ENCODE results near the gene TMEM132A.
"Not testable (repeated sequence)": the region's sequence is repeated elsewhere in the genome, so short reads cannot be mapped to it uniquely, and the experiment has no call there.

TMEM132A gene

DNA sequence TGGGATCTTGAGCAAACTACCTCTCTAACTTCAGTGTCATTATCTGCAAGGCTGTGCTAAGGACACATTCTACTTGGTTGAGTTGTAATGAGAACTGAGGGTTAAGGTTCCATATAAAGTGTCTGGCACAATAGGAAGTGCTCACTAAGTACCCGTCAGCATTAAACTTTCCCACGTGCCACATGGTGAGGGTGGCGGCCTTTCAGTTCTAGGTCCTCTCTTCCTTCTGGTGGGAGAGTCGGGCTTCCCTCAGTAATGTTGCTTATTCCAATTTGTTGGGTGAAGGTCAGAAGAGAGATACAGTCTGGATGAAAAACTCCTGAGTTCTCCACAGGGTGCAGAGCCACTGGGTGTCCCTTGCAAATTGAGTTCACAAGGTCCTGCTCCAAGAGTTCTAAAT, 42.6 kb downstream of the TMEM132A start:
- no peak for DNase-seq

DNA sequence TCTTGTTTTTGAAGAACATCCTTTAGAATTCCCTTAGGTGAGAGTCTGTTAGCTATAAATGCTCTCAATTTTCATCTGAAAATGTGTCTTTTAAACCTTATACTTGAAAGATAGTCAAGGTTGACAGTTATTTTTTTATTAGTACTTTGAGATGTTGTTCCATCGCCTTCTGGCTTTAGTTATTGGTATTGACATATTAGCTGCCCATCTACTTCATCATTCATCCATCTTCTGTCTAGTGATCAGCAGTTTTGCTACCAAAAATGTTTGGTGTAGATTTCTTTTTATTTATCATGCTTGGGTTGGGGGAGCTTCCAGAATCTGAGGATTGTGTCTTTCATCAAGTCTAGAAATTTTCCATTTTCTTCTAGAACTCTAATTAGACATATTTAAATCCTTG, 44.0 kb downstream of the TMEM132A start:
- no peak for DNase-seq

DNA sequence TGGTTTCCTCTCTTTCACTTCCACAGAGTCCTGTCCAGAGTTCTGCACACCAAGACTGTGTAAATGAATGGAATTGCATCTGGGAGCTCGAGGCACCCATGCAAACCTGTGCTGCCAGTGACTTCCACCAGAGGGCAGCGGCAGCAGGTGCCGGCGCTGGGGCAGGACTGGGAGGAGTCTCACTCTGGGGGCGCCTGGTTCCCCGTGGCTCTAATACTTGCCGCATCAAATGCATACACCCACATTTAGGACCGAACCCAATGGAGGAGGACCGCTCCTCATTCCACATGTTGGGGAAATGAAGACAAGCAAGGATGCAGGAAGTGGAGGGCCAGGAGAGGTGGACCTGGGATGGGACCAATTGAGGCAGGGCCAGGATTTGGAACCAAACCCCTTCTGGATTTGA, 46.1 kb downstream of the TMEM132A start:
- peak; percentile 61 for DNase-seq

DNA sequence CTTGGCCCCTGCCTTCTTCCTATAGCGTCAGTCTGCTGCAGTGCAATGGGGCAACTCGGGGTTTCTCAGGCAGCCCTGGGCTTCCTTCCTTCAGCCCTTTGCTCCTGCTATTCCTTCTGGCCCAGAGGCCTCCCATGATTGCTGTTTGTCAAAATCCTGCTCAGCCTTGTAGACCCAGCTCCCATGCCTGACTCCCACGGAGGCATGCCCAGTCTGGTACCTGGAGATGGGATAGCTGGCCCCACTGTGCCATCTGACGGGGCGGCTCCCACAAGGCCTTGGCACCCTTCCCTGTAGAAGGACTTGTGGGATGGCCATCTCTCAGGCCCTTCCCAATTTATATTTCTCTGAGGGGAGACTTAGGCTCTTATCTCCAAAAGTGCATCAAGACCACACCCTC, 46.6 kb downstream of the TMEM132A start:
- DNase-seq, result no peak

DNA sequence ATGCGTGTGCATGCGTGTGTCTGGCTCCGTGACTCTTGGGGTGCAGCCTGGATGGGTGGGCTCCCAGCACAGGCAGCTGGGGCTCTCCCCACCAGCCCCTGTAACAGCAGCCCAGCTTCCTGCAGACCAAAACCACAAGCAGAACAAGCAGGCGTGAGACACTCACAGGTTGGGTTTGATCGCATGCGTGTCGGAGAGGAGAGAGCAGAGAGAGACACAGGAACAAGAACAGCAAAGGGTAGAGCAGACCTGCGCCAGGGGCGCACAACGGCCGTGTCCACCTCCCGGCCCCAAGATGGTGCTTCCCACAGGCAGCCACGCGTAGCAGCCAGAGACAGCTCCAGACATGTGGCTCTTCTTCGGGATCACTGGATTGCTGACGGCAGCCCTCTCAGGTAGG, 47.3 kb downstream of the TMEM132A start, which contains the start of gene CD6:
Gene CD6 (plus strand): TSS at position 161 of the 400 bp plus-strand sequence. CDS start 186 bp downstream, at position 347.
- no peak for DNase-seq

DNA sequence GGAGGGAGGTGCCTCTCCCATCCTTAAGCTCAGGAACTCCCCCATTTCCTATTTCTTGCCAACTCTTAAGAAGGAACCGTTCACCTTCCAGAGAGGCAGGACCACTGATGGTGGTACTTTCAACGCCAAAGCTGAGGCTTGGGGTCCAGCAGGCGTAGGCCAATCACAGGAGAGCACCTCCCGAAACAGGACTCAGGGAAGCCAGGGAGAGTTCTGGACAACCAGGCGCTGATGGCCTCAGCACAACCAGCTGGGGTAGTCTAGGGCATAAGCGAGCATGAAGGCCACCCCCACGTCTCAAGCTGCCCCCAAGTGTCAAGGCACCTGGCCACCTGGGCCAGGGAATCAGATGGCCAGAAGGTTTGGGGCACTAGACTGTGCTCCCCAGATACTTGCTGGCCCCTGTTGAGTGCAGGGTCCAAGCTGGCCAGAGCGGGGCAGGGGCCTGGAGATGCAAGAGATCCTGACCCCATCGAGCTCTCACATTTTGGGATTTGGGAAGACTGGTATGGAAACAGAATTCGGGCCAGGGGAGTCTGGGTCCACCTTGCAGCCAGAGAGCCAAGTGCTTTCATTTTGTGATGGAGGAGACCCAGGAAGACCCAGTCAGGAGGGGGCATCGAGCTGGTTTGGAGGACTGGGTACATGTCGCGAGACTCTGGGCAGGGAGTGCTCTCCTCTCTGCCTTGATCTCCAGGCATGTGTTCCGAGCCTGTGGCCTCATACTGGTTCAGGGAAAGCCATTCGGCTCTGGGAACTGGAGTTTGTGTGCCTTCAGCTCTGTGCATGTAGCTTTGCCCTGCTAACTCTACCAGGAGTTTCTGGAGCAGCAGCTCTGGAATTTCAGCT, 48.1 kb downstream of the TMEM132A start:
- DNase-seq, result no peak

DNA sequence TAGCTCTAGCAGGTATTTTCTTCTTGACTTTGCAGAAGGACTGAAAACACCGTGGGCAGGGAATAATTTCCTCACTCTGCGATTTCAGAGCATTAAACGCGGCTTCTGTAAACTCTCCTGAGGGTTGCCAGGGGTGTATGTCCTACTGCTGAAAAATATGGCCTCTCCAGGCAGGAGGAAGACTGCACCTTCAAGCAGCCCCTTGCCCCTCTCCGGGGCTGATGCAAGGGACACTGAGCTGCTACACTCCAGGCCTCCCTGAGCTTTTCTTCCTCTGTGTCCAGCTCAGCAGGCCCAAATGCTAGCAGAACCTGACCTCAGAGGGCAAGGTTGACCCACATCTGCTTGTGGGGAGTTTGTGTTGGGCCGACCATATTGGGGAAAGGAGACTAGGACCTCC, 49.4 kb downstream of the TMEM132A start:
- DNase-seq, result no peak

DNA sequence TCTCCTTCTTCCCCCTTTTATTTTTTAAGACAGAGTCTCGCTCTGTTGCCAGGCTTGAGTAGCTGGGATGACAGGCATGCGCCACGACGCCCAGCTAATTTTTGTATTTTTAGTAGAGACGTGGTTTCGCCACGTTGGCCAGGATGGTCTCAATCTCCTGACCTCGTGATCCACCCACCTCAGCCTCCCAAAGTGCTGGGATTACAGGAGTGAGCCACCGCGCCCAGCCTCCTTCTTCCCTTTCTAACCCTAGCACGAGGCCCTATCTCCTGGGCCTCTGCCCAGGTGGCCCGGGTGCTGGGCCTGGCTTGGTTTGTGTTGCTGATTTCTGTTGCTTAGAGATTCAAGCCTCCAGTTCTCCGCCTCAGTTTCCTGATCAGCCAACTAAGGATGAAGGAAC, 50.1 kb downstream of the TMEM132A start:
- not testable (repeated sequence) for DNase-seq

DNA sequence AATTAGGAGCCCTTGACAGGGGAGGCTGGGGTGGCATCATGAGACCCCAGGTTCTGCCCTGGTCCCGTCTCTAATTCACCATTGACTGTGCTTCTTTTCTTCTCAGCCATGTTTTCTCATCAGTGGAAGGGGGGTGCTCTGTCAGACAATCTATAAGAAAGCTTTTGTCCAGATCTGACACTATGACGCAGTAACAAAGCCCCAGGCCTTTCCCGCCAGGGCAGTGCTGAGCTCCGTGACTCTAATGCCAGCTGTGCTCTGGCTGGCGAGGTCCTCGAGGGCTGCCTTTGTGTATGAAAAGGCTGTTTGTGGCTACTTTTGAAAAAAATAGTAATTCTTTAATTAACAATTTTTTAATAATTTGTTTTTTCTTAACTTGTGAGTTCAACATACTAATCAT, 50.5 kb downstream of the TMEM132A start:
- DNase-seq, result no peak

DNA sequence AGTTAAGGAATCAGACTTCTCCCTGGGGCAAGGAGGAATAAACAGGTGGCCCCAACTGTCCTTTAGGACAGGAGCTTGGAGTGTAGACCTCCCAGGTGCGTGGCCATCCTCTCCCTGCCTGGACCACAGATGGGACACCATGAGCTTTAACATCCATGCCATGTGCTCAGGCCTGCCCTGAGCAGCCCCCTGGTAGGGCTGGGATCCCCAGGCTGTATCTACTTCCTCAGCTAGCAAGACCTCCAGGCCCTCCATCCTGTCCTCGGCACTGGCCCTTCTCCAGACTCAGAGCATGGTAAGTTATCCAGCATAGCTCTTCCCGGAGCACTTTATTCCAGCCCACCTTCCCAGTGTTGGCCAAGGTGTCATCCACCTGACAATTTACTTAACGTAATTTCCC, 53.0 kb downstream of the TMEM132A start:
- DNase-seq, result no peak

DNA sequence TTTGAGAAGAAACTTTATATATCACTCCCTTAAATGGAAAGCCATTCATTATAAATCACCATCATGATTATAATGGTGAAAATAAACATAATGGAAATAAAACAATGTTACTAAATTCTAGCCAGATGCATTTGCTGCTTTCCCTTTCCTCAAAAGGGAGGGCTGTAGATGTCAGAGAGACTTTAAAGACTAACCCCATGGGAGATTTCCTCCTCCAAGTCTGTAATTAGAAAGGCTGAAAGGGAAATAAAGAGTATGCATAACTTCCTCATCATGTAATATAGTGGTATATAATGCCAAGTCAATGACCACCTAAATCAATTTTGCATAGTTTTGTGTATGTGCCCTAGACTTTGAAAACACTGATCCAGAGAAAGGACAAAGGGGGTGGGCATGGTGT, 53.6 kb downstream of the TMEM132A start:
- no peak for DNase-seq

DNA sequence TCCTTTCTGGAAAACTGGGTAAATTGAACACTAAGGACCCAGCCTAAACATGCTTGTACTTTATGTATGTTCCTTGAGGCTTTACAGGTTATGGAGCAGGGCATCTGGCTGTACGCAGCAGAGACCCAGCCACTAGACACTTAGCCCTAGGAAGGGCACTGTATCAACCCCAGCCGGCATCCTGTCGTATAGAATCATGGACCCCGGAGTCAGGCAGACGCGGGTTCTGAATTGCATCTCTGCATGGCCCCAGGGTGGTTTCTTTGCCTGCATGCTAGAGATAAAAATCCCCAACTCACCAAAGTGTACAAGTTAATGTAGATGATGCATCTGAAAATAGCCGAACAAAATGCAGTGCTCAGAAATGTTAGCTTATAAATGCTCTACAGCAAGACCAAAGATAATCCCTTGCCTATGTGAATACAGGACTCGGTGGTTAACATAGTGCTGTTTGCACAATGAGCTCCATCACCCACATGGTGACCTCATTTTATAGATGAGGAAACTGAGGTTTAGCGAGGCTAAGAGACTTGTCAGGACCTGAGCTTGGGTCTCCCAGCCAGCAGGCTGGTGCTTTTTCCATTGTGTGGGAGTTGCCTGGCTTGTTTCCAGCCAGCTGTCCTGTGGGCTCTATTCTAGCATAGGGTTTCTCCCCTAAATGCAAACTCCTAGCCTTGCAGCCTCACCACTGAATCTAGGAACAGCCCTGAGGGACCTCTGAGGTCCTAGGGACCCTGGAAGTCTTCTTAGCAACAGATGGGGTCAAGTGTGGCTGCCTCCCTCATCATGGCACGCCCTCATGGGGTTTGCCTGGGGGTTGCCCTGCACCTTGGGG, 54.5 kb downstream of the TMEM132A start:
- DNase-seq, result peak; percentile 11

DNA sequence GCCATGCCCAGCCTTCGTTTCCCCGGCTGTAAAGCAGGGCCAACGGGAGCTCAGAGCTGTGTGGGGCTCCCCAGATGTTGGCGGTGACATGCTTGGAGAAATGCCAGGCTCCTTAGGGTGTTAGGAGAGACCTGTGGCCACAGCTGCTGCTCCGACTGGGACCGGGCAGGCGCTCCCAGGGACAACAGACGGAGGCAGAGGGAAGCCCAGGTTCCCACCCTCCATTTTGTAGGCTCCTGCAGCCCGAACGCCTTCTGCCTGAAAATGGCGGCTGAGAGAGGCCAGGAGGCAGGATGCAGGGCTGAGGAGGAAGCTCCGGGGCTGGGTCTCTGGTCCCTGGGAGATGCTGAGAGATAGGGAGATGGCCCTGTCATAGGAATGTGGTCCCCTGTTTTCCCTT, 57.3 kb downstream of the TMEM132A start:
- DNase-seq, result no peak

DNA sequence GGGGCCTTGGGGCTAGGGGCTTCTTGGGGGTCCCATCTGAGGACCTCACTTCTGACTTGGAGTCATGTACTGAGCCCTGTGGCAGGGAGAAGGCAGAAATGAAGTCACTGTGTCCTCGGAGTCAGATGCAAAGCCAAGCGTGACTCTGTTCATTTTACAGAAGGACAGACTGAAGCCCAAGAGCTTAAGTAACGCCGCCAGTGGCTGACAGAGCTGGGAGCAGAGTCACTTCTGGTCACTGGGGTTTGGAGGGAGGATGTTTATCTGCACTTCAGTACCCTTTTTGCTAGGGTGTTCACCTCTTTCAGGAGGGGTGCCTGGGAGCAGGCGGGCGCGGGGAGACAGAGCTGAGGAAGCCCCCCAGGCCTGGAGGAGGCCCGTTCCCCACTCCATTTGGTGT, 57.9 kb downstream of the TMEM132A start:
- DNase-seq, result no peak

DNA sequence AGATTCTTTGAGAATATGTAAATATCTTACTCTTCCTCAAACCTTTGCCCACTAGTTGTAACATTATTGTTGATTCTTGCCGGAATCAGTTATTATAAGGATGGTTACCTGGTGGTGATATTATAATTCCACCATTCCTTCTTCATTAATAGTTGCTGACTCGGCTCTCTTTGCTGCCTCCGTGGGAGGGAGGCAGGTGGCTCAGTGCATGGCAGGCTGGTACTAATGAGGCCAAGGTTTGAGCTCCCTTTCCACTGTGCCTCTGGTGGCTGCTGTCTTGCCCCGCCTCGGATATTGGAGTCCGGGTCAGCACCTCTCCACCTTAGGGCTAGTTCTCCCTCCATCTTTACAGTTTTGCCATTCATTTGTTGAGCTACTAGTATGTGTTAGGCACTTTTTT, 59.9 kb downstream of the TMEM132A start:
- no peak for DNase-seq

DNA sequence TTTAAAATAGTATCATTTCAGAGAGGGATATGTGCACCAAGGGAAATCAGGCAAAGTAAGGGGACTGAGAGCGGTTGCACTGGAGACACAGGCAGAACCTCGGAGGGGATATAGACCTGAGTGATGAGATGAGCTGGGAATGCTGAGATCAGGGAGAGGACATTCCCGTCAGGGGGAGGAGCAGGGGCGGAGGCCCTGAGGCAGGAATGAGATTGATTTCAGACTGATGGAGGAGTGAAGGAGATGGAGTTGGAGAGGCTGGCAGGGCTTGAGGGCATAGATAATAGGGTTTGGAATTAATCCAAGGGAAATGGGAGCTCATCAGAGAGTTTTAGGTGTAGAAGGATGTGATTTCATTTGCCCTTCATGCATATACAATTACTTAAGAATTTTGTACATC, 60.4 kb downstream of the TMEM132A start:
- DNase-seq, result no peak

DNA sequence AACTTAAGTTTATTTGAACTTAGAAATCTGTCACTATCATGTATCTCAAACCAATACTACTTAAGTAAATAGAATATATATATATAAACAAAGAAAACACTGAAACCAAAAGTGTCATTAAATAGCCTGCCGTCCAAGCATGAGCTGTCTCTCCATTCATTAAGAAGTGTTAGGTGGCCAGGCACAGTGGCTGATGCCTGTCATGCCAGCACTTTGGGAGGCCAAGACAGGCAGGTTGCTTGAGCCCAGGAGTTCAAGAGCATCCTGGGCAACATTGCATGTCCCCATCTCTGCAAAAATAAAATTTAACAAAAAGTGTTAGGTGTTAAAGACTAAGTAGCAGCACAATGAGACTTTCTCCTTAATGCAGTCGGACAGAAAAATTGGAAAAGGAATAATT, 61.2 kb downstream of the TMEM132A start:
- no peak for DNase-seq

DNA sequence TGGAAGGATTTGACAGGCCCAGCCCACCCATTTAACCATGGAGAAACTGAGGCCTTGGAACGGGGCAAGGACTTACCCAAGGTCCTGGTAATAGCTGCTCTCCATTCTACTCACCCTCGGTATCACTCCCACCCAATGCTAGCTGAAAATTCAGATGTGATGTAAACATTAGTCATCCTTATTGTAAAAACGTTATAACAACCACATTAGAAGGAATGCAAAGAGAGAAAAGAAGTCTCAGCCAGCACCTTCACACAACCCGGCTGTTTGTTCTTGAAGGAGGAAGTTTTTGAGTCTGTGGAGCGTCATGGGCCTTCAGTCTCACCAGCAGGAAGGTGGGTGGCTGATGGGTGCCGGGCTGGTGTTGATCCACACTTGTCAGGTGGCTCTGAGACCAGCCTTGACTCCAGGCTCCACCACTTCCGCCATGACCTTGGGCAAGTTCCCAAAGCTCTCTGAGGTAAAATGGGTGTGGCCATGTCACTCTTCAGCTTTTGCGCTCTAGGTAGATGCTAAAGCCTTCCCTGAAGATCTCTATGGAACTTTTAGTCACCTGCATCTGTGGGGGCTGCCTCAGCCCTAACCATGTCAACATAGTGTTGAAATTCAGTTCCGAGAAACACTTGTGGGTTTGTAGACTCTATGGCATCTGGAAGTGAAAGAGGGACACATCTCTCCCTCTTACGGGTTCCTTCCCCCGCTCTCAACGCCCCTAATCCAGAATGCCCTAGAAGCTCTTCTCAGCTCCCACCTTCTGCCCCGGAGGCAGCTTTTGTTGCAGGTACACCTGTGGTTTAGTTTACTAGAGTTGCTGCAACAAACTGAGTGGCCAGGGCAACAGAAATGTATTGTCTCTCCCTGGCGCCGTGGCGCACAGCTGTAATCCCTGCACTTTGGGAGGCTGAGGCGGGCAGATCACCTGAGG, 62.0 kb downstream of the TMEM132A start:
- no peak for DNase-seq

Measured in KG1 (cell line).